Activated T-helper 1 cell treated with anti-CD3 and anti-CD28 coated beads, Interleukin-12 subunit alpha, Interleukin-12 subunit beta, Interleukin-2, Interleukin-4 antibody, amounts not matched to agents 30 ng/mL and 10 ng/mL and 1 ng/mL, durations not matched to agents 14 hours and 24 hours and 36 hours (primary cell): ENCODE data around the gene CLDN8. TPM values are rescaled to one million over a fixed set of nuclear protein-coding genes. Genes with fewer than 3 reads are reported as not detected.

Experiments used
- DNase-seq: peaks from one replicate; pipeline ENCODE4 v3.0.0; 2021; ENCODE audit warnings: low spot score
- H3K27ac Mint-ChIP-seq: one replicate; pipeline ENCODE4 v1.8.0; 2021; ENCODE audit warnings: mild to moderate bottlenecking, mixed read lengths
- H3K27me3 Mint-ChIP-seq: one replicate; pipeline ENCODE4 v1.8.0; 2022; ENCODE audit warnings: mild to moderate bottlenecking, moderate library complexity, mixed read lengths; ENCODE audit not compliant: insufficient read depth
- H3K36me3 Mint-ChIP-seq: one replicate; pipeline ENCODE4 v1.8.0; 2021; ENCODE audit warnings: low read depth, mixed read lengths
- H3K4me1 Mint-ChIP-seq: one replicate; pipeline ENCODE4 v1.8.0; 2021; ENCODE audit warnings: low read depth, mixed read lengths
- H3K4me3 Mint-ChIP-seq: one replicate; pipeline ENCODE4 v1.8.0; 2021; ENCODE audit warnings: mild to moderate bottlenecking, moderate library complexity, mixed read lengths
- H3K9me3 Mint-ChIP-seq: one replicate; pipeline ENCODE4 v1.8.0; 2021; ENCODE audit warnings: mixed read lengths
- intact Hi-C: fragments of 100-400 bp; cut with micrococcal nuclease; formaldehyde crosslinking; loops from one replicate; pipeline ENCODE4 v1.15.1; 2024
- total RNA-seq: library from RNA; stranded (reverse); gene quantifications from 2 replicates; pipeline ENCODE4 v1.2.3, GENCODE V29; 2022

CLDN8 gene
- not detected in 2 replicates for total RNA-seq

DNA sequence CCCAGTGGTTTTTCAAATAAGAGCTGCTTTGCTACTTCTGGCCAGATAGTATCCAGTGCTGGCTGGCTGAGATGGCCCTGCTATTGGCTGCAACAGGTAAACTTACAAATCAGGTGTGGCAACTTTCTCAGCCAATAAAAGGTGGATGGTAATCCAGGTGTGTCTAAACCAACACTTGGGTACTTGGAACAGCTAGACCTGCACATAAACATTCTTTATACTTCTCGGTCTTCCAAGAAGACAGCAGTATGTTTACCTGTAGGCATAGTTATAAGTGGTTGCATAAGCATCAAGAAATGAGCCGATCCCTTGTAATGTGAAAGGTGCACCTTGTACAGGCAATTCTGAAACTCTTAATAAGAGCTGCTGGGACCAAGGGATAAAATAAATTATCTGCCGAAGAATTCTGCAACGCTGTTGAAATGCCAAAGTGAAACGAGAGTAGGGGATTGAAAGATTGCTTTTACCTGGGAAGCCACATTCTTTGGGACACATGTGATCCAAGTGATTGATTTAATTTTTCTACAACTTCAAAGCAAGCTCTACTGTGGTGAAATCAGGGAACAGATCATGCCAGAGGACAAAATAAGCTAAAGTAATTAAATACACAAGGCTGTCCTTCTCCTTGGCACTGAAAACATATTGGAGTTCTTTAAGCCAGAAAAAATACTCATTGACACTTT, at the start of gene CLDN8:
Gene CLDN8 (minus strand): TSS at position 57 of the 683 bp plus-strand sequence. CDS start 172 bp downstream, outside the sequence.
- Mint-ChIP-seq H3K4me3 (no peak within 1 kb of the TSS), H3K9me3 (no peaks in the 10 kb centered on the region), H3K36me3 (no peaks in the 10 kb centered on the region)

DNA sequence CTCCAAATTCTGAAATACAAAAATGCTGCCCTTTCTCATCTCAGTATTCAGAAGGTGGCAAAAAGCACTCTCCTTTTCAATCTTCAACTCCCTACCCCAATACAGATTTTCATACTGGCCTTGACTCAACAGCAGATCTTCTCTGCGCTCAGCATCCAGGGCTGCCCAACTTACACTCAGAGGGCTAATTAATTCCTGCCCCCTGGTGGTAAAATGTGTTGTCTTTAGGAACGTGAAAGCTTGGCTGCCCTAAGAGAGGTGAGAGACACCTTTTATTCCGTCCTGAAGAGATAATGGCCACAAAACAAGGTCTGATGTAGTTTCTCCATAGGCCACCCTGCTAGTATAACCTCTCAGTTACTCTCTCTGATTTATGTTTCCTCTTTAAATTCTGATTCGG, 41.9 kb upstream of the CLDN8 start:
- Mint-ChIP-seq H3K27ac (no peak overlapping the region), H3K4me3 (no peak overlapping the region), H3K36me3 (no peaks in the 10 kb centered on the region), H3K9me3 (no peaks in the 10 kb centered on the region), H3K27me3 (no peaks in the 10 kb centered on the region), H3K4me1 (no peaks in the 10 kb centered on the region)
- intact Hi-C loops: no loop called here
- no peak for DNase-seq

More for the DNA sequence above, at the start of gene CLDN8:
- Mint-ChIP-seq H3K4me1 (no peaks in the 10 kb centered on the region), H3K27me3 (no peaks in the 10 kb centered on the region), H3K27ac (no peak within 1 kb of the TSS)
- no peak for DNase-seq
- intact Hi-C loops: no loop called here

DNA sequence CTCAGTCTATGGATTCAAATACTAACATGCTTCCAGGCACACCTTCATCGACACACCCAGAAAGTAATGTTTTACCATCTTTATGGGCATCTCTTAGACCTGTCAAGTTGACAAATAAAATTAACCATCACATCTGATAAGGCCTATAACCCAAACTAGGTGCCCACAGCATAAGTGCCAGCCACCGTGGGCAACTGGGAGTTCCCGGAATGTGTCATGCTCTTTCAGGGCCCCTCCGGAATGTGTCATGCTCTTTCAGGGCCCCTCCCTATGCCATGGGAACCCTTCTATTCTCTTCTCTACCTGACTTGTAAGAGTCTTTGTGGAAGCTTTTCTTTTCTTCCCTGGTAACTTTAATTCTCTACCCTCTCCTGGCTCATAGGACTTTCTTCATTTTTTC, 40.2 kb upstream of the CLDN8 start:
- H3K36me3 Mint-ChIP-seq: no peaks in the 10 kb centered on the region
- H3K27ac Mint-ChIP-seq: no peak overlapping the region
- H3K27me3 Mint-ChIP-seq: no peaks in the 10 kb centered on the region
- H3K4me3 Mint-ChIP-seq: no peak overlapping the region
- intact Hi-C loops: no loop called here
- no peaks in the 10 kb centered on the region for H3K4me1 Mint-ChIP-seq
- no peak for DNase-seq
- H3K9me3 Mint-ChIP-seq: no peaks in the 10 kb centered on the region

DNA sequence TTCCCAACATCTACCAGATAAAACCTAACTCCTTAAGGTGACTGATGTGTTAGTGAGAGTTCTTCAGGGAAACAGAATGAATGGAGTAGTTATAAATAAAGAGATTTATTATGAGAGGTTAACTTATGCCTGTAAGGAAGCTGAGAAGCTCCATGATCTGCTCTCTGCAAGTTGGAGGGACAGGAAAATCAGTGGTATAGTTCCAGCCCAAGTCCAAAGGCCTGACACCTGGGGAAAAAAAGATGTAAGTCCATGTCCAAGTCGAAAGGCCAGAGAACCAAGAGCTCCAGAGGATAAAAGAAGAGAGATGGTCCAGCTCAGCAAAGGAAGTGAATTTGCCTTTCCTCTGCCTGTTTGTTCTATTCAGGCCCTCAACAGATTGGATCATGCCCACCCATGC, 39.8 kb upstream of the CLDN8 start:
- no peak overlapping the region for H3K27ac Mint-ChIP-seq
- no peaks in the 10 kb centered on the region for H3K36me3 Mint-ChIP-seq
- DNase-seq: no peak
- H3K4me3 Mint-ChIP-seq: no peak overlapping the region
- H3K4me1 Mint-ChIP-seq: no peaks in the 10 kb centered on the region
- intact Hi-C loops: no loop called here
- no peaks in the 10 kb centered on the region for H3K9me3 Mint-ChIP-seq
- H3K27me3 Mint-ChIP-seq: no peaks in the 10 kb centered on the region

DNA sequence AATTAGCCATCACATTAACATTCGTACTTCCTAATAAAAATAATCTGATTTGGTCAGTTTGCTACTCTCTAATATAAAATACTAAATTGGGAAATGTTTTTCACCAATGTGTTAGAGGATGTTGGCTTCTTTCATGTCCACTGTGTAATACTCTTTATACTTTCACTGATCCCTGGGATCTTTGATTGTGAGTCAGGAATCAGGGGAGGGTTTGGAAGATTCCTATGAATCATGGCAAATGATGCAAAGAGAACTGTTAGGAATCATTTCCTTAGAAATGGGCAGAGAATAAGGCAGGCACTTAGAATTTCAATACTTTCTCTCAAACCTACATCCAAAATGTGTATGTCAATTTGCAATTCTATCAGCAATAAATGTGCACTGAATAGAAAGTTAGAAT, 35.9 kb upstream of the CLDN8 start:
- intact Hi-C loops: no loop called here
- H3K27me3 Mint-ChIP-seq: no peaks in the 10 kb centered on the region
- no peaks in the 10 kb centered on the region for H3K9me3 Mint-ChIP-seq
- H3K4me1 Mint-ChIP-seq: no peaks in the 10 kb centered on the region
- no peak overlapping the region for H3K27ac Mint-ChIP-seq
- no peak overlapping the region for H3K4me3 Mint-ChIP-seq
- no peak for DNase-seq
- no peaks in the 10 kb centered on the region for H3K36me3 Mint-ChIP-seq

DNA sequence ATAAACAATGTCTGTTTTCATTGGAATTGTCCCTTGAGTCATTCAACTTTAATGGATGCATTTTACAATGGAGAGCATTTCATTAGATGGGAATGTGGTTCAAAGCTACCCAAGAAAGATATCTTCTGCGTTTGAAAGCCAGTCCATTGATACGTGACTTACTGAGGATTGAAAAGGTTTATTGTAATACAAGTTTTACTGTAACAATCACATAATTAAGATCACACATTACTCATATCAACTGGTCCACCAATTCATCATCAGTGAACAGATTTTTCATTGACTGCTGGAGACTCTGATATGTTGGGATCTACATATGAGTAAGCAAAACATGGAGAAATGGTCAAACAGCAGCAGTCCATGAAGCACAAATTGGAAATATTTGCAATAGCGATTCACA, 34.0 kb upstream of the CLDN8 start:
- DNase-seq: no peak

DNA sequence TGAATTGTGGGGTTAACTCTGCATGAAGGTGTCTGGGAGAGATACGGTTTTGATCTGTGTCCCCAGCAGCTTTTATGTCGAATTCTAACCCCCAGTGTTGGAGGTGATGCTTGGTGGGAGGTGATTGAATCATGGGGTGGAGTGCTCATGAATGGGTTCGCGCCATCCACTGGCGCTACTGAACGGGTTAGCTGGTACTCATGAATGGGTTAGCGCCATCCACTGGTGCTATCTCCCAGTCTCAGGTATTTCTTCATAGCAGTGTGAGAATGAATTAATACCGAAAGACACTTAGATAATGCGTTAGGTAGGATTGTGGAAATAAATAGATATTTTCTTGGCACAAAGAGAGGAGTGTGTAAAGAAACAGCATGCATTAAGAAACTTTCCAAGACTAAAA, 32.9 kb upstream of the CLDN8 start:
- H3K9me3 Mint-ChIP-seq: no peaks in the 10 kb centered on the region
- intact Hi-C loops: no loop called here
- H3K4me1 Mint-ChIP-seq: no peaks in the 10 kb centered on the region
- no peak overlapping the region for H3K4me3 Mint-ChIP-seq
- no peaks in the 10 kb centered on the region for H3K36me3 Mint-ChIP-seq
- DNase-seq: no peak
- H3K27me3 Mint-ChIP-seq: no peaks in the 10 kb centered on the region
- H3K27ac Mint-ChIP-seq: no peak overlapping the region

More for the DNA sequence above, 34.0 kb upstream of the CLDN8 start:
- Mint-ChIP-seq H3K4me1 (no peaks in the 10 kb centered on the region), H3K9me3 (no peaks in the 10 kb centered on the region), H3K4me3 (no peak overlapping the region), H3K36me3 (no peaks in the 10 kb centered on the region), H3K27ac (no peak overlapping the region), H3K27me3 (no peaks in the 10 kb centered on the region)
- intact Hi-C loops: no loop called here

DNA sequence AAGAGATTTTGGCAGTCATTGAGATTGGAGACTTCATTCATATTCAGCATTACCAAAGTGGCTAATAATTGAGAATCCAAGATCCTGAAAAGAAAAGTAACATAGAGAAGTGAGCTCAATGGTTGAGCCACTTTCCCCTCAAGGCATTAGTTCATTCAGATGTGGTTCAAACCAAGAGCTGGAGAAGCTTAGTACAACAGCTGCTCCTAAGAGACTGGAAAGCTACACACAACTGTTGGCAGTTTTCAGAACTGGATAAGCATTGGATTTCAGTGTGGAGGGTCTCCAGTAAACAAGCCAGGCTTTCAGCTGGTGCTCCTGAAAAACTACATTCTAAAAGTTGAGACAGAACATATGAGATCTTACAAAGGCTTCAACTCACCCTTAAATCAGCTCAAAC, 29.2 kb upstream of the CLDN8 start:
- no peak overlapping the region for H3K27ac Mint-ChIP-seq
- no peaks in the 10 kb centered on the region for H3K36me3 Mint-ChIP-seq
- no peaks in the 10 kb centered on the region for H3K4me1 Mint-ChIP-seq
- H3K4me3 Mint-ChIP-seq: no peak overlapping the region
- intact Hi-C loops: no loop called here
- no peaks in the 10 kb centered on the region for H3K27me3 Mint-ChIP-seq
- no peak for DNase-seq
- no peaks in the 10 kb centered on the region for H3K9me3 Mint-ChIP-seq

DNA sequence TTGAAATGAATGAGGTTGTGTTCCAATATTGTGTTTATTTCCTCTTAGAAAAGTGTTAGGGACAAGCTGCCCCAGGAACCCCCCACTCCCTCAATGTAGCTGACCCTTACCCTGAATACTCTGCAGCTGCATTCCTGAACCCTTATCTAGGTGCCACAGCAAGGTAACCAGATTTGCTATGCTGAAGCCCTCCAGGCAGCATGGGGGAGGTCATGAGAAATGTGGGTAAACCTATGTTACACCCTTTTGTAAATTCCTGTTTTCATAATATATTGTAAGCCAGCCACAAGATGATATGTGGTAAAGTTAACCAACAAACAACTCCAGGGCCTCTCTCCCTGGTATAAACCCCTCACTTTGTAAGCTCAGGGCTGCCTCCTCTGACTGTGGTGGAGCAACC, 27.8 kb upstream of the CLDN8 start:
- H3K27ac Mint-ChIP-seq: no peak overlapping the region
- no peaks in the 10 kb centered on the region for H3K36me3 Mint-ChIP-seq
- intact Hi-C loops: no loop called here
- H3K27me3 Mint-ChIP-seq: no peaks in the 10 kb centered on the region
- no peak overlapping the region for H3K4me3 Mint-ChIP-seq
- DNase-seq: no peak
- no peaks in the 10 kb centered on the region for H3K9me3 Mint-ChIP-seq
- H3K4me1 Mint-ChIP-seq: no peaks in the 10 kb centered on the region

DNA sequence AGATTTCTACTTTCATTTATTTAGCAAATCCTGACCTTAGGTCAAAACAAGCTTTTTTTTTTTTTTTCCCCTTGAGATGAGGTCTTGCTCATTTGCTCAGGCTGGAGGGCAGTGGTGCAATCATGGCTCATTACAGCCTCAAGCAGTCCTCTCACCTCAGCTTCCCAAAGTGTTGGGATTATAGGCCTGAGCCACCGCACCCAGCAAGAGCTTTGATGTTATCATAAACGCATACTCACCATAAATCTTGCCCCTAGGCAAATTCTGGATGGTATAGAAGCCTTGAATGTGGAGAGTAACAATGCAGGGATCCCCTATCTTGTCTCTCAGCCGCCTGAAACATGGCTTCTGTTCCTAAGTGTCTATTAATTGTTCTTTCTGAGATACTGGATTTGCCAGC, 24.8 kb upstream of the CLDN8 start:
- Mint-ChIP-seq H3K4me3 (no peak overlapping the region), H3K4me1 (no peaks in the 10 kb centered on the region), H3K36me3 (no peaks in the 10 kb centered on the region), H3K9me3 (no peaks in the 10 kb centered on the region), H3K27ac (no peak overlapping the region), H3K27me3 (no peaks in the 10 kb centered on the region)
- no peak for DNase-seq
- intact Hi-C loops: no loop called here

DNA sequence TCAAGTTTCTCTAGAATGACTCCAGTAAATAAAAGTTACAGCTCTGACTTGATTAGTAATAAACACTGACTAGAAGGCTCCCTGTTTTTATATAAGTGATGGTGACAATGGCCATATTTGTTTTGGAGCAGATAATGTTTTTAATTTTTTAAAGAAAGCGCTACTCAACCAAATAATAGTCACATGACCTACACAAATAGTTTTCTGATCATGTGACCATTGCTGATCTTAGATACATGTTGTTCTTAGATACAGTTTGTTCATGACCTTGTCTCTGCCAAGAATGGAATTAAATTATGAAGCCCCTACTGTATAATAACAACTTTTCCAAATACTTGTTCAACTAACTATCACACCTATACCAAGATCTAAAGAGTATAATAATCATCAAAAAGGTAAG, 22.3 kb upstream of the CLDN8 start:
- Mint-ChIP-seq H3K27me3 (no peaks in the 10 kb centered on the region), H3K4me3 (no peak overlapping the region), H3K36me3 (no peaks in the 10 kb centered on the region), H3K9me3 (no peaks in the 10 kb centered on the region), H3K27ac (no peak overlapping the region), H3K4me1 (no peaks in the 10 kb centered on the region)
- no peak for DNase-seq
- intact Hi-C loops: no loop called here

DNA sequence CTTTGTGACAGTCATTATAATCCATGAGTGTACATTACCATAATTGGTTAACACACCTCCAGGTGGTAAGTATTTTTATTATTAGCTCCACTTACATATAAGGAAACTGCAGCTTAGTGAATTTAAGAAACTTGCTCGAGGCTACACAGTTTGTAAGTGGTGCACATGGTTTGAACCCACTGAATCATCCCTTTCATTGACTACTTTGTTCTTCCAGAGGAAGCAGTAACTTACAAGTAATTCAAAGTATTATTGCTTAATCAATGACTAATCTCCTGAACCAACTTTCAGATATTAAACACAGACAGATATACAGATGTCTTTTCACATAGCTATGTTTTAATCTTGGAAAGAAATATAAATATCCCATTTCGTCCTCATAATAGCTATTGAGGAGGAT, 18.7 kb upstream of the CLDN8 start:
- H3K27ac Mint-ChIP-seq: no peak overlapping the region
- H3K4me1 Mint-ChIP-seq: no peaks in the 10 kb centered on the region
- no peak for DNase-seq
- no peaks in the 10 kb centered on the region for H3K36me3 Mint-ChIP-seq
- no peak overlapping the region for H3K4me3 Mint-ChIP-seq
- intact Hi-C loops: no loop called here
- no peaks in the 10 kb centered on the region for H3K9me3 Mint-ChIP-seq
- no peaks in the 10 kb centered on the region for H3K27me3 Mint-ChIP-seq

DNA sequence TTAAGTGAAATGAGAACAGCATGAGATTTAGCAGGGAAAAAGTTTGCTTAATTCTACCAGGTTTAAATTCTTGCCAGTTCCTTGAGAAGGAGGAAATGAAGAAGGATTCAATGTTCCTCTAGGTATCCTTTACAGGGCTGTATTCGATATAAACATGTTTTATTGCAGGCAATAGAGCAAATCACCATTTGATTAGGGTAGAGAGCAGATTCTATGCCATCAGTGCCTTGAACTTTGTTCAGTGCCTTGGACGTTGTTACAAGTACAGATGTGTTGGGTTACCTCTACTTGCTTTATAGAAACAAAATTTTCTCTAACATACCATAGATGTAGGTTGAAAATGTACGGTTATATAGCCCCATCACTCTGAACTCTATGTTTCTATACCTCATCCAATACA, 18.2 kb upstream of the CLDN8 start:
- Mint-ChIP-seq H3K9me3 (no peaks in the 10 kb centered on the region), H3K4me1 (no peaks in the 10 kb centered on the region), H3K27me3 (no peaks in the 10 kb centered on the region), H3K4me3 (no peak overlapping the region), H3K27ac (no peak overlapping the region), H3K36me3 (no peaks in the 10 kb centered on the region)
- DNase-seq: no peak
- intact Hi-C loops: no loop called here
